HepG2 (cell line): ENCODE data around the gene RABGGTA. TPM values are rescaled to one million over a fixed set of nuclear protein-coding genes. Genes with fewer than 3 reads are reported as not detected.
A peak's percentile ranks its signal among the peaks of the same experiment; 100 is the strongest.

Experiments used
- ATF7-NPFF ChIP-seq: sonication (generic); formaldehyde crosslinking; IDR thresholded peaks from 2 replicates; pipeline ENCODE4 v1.8.1; 2023; ENCODE audit warnings: mild to moderate bottlenecking, low read depth, missing genetic modification reagents, moderate library complexity
- EP300 ChIP-seq, 3 experiments: sonication (generic) in 1 of 3; formaldehyde crosslinking in 1 of 3; IDR thresholded peaks; 2 replicates each; pipeline versions ENCODE4 v1.5.1 to v1.6.1; 2011 to 2020; ENCODE audit warnings: low read depth in 2 of 3, low read length in 2 of 3, borderline replicate concordance in 1 of 3, improper control_type of control experiment in 1 of 3, mild to moderate bottlenecking in 1 of 3, missing genetic modification reagents in 1 of 3, moderate library complexity in 1 of 3
- EZH2 ChIP-seq: conservative IDR thresholded peaks from 2 replicates; pipeline ENCODE4 v1.6.1; 2012; ENCODE audit warnings: mild to moderate bottlenecking, low read depth, low read length, moderate library complexity
- NBN ChIP-seq: fragments of 450-650 bp; conservative IDR thresholded peaks from 2 replicates; pipeline ENCODE4 v1.6.1; 2017
- NFKBIZ ChIP-seq: IDR thresholded peaks from 2 replicates; pipeline ENCODE4 v1.6.1; 2018; ENCODE audit warnings: missing genetic modification reagents, missing compliant biosample characterization
- RORA ChIP-seq: sonication (generic); formaldehyde crosslinking; IDR thresholded peaks from 2 replicates; pipeline ENCODE4 v1.5.0; 2020; ENCODE audit warnings: mild to moderate bottlenecking, missing genetic modification reagents, moderate library complexity
- RXRA ChIP-seq: sonication (generic); formaldehyde crosslinking; IDR thresholded peaks from 2 replicates; pipeline ENCODE4 v1.5.1; 2020; ENCODE audit warnings: missing genetic modification reagents
- SP4 ChIP-seq: sonication (generic); formaldehyde crosslinking; IDR thresholded peaks from 2 replicates; pipeline ENCODE4 v1.8.1; 2023; ENCODE audit warnings: mild to moderate bottlenecking, missing genetic modification reagents
- SRSF9 ChIP-seq: fragments of 200-400 bp; formaldehyde crosslinking; IDR thresholded peaks from 2 replicates; pipeline ENCODE4 v1.6.1; 2018; ENCODE audit warnings: borderline replicate concordance, mild to moderate bottlenecking, low read depth, low read length; ENCODE audit not compliant: insufficient read depth, poor library complexity, severe bottlenecking
- ZKSCAN5 ChIP-seq: sonication (generic); formaldehyde crosslinking; IDR thresholded peaks from 2 replicates; pipeline ENCODE4 v1.5.1; 2020; ENCODE audit warnings: mild to moderate bottlenecking, missing genetic modification reagents
- ZNF367 ChIP-seq: sonication (generic); formaldehyde crosslinking; IDR thresholded peaks from 2 replicates; pipeline ENCODE4 v1.4.0; 2020; ENCODE audit warnings: missing genetic modification reagents, borderline replicate concordance
- ZNF569 ChIP-seq: sonication (generic); formaldehyde crosslinking; IDR thresholded peaks from 2 replicates; pipeline ENCODE4 v1.5.0; 2020; ENCODE audit warnings: mild to moderate bottlenecking, missing genetic modification reagents, moderate library complexity, borderline replicate concordance
- ZNF780A ChIP-seq: sonication (generic); formaldehyde crosslinking; IDR thresholded peaks from 2 replicates; pipeline ENCODE4 v1.8.0; 2022; ENCODE audit warnings: mild to moderate bottlenecking, missing genetic modification reagents, moderate library complexity
- polyA plus RNA-seq, 8 experiments: library from polyadenylated mRNA; depleted of rRNA in 3 of 8; stranded (reverse) in 7 of 8; unstranded in 1 of 8; fragments of >200 nt; fragmentation: Illumina TruSeq in 4 of 8; extraction: Trizol in 4 of 8; gene quantifications; 2 replicates each; pipeline versions ENCODE4 v1.2.1 to v1.2.3, GENCODE V29; 2011 to 2016; ENCODE audit warnings: low read depth in 4 of 8, missing spikeins in 1 of 8, mixed read lengths in 1 of 8; ENCODE audit not compliant: insufficient read depth in 1 of 8
- total RNA-seq, 5 experiments: library from RNA; depleted of rRNA; stranded (reverse); fragments of >200 nt; fragmentation: Illumina TruSeq; extraction: Trizol; gene quantifications; 2 replicates each; pipeline ENCODE4 v1.2.3, GENCODE V29; 2016; ENCODE audit warnings: low read depth in 1 of 5
- TF ChIP-seq, protein P1 (sequence below): sonication (generic); formaldehyde crosslinking; IDR thresholded peaks from 2 replicates; pipeline ENCODE4 v1.4.0; 2020; ENCODE audit warnings: missing genetic modification reagents, borderline replicate concordance
- TF ChIP-seq, protein P2 (sequence below): sonication (generic); formaldehyde crosslinking; IDR thresholded peaks from 2 replicates; pipeline ENCODE4 v1.4.0; 2020; ENCODE audit warnings: missing genetic modification reagents, borderline replicate concordance
- TF ChIP-seq, protein P3 (sequence below): sonication (generic); formaldehyde crosslinking; IDR thresholded peaks from 2 replicates; pipeline ENCODE4 v1.8.1; 2023; ENCODE audit warnings: mild to moderate bottlenecking, missing genetic modification reagents, borderline replicate concordance
- TF ChIP-seq, protein P4 (sequence below): sonication (generic); formaldehyde crosslinking; IDR thresholded peaks from 2 replicates; pipeline ENCODE4 v1.8.0; 2022; ENCODE audit warnings: missing genetic modification reagents, low read depth, mild to moderate bottlenecking, borderline replicate concordance
- TF ChIP-seq, protein P5 (sequence below): sonication (generic); formaldehyde crosslinking; IDR thresholded peaks from 2 replicates; pipeline ENCODE4 v1.9.0; 2021; ENCODE audit warnings: missing genetic modification reagents, mild to moderate bottlenecking, borderline replicate concordance
- TF ChIP-seq, protein P6 (sequence below): sonication (generic); formaldehyde crosslinking; IDR thresholded peaks from 2 replicates; pipeline ENCODE4 v1.4.0; 2020; ENCODE audit warnings: missing genetic modification reagents

The RABGGTA gene
- total and polyA plus RNA-seq, 2 of the 13 experiments (the other 11 are each of a cell fraction or from before 2014, with no cell fraction given): 57.9 to 90.8 TPM

DNA sequence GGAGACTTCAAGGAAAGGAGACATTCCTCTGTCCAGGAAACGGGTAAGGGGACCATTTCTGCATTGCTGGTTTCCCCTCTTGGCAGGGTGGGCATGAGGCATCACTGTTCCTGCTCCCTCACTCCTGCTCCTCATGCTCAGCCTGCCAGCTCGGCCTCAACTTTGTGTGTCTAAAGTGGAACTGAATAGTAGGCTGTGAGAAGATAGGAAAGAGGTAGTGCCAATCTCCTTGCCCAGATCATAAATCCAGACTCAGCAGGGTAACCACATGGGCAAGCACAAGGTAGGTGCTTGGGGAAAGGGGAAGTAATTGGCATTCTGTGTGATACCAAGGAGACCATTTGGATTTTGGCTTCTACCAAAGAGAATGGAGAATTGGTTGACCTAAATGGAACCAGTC, 42.5 kb upstream of the RABGGTA start (continued):
- TF ChIP-seq, protein P1, sequence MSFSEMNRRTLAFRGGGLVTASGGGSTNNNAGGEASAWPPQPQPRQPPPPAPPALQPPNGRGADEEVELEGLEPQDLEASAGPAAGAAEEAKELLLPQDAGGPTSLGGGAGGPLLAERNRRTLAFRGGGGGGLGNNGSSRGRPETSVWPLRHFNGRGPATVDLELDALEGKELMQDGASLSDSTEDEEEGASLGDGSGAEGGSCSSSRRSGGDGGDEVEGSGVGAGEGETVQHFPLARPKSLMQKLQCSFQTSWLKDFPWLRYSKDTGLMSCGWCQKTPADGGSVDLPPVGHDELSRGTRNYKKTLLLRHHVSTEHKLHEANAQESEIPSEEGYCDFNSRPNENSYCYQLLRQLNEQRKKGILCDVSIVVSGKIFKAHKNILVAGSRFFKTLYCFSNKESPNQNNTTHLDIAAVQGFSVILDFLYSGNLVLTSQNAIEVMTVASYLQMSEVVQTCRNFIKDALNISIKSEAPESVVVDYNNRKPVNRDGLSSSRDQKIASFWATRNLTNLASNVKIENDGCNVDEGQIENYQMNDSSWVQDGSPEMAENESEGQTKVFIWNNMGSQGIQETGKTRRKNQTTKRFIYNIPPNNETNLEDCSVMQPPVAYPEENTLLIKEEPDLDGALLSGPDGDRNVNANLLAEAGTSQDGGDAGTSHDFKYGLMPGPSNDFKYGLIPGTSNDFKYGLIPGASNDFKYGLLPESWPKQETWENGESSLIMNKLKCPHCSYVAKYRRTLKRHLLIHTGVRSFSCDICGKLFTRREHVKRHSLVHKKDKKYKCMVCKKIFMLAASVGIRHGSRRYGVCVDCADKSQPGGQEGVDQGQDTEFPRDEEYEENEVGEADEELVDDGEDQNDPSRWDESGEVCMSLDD: no peak
- TF ChIP-seq, protein P2, sequence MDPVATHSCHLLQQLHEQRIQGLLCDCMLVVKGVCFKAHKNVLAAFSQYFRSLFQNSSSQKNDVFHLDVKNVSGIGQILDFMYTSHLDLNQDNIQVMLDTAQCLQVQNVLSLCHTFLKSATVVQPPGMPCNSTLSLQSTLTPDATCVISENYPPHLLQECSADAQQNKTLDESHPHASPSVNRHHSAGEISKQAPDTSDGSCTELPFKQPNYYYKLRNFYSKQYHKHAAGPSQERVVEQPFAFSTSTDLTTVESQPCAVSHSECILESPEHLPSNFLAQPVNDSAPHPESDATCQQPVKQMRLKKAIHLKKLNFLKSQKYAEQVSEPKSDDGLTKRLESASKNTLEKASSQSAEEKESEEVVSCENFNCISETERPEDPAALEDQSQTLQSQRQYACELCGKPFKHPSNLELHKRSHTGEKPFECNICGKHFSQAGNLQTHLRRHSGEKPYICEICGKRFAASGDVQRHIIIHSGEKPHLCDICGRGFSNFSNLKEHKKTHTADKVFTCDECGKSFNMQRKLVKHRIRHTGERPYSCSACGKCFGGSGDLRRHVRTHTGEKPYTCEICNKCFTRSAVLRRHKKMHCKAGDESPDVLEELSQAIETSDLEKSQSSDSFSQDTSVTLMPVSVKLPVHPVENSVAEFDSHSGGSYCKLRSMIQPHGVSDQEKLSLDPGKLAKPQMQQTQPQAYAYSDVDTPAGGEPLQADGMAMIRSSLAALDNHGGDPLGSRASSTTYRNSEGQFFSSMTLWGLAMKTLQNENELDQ: no peak
- no peak for TF ChIP-seq NBN
- TF ChIP-seq EZH2: no peak
- no peak for TF ChIP-seq ZNF780A (CRISPR knock-in tag)
- TF ChIP-seq, protein P3, sequence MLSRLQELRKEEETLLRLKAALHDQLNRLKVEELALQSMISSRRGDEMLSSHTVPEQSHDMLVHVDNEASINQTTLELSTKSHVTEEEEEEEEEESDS (CRISPR knock-in tag): no peak
- no peak for TF ChIP-seq SP4 (CRISPR knock-in tag)
- TF ChIP-seq EP300 (IDR thresholded peaks at IDR 0.05; ENCODE audit: low read depth in 2 of 2, low read length in 2 of 2): no peak
- peak; percentile 47; the same call in 1 of the 2 replicates for TF ChIP-seq EP300 (CRISPR knock-in tag; IDR thresholded peaks at IDR 0.05; ENCODE audit: borderline replicate concordance)
- no peak for TF ChIP-seq ZNF569 (CRISPR knock-in tag)
- no peak for TF ChIP-seq RORA (CRISPR knock-in tag)
- TF ChIP-seq NFKBIZ: no peak
- TF ChIP-seq ZKSCAN5 (CRISPR knock-in tag): no peak
- TF ChIP-seq ATF7-NPFF (CRISPR knock-in tag): no peak
- TF ChIP-seq, protein P4, sequence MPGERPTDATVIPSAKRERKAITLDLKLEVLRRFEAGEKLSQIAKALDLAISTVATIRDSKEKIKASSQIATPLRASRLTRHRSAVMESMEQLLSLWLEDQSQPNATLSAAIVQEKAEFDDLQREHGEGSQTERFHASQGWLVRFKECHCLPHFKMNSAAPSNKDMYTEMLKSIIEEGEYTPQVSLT (CRISPR knock-in tag): no peak
- TF ChIP-seq, protein P5, sequence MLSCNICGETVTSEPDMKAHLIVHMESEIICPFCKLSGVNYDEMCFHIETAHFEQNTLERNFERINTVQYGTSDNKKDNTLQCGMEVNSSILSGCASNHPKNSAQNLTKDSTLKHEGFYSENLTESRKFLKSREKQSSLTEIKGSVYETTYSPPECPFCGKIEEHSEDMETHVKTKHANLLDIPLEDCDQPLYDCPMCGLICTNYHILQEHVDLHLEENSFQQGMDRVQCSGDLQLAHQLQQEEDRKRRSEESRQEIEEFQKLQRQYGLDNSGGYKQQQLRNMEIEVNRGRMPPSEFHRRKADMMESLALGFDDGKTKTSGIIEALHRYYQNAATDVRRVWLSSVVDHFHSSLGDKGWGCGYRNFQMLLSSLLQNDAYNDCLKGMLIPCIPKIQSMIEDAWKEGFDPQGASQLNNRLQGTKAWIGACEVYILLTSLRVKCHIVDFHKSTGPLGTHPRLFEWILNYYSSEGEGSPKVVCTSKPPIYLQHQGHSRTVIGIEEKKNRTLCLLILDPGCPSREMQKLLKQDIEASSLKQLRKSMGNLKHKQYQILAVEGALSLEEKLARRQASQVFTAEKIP (CRISPR knock-in tag): no peak
- no peak for TF ChIP-seq RXRA (CRISPR knock-in tag)
- TF ChIP-seq ZNF367 (CRISPR knock-in tag): no peak
- TF ChIP-seq, protein P6, sequence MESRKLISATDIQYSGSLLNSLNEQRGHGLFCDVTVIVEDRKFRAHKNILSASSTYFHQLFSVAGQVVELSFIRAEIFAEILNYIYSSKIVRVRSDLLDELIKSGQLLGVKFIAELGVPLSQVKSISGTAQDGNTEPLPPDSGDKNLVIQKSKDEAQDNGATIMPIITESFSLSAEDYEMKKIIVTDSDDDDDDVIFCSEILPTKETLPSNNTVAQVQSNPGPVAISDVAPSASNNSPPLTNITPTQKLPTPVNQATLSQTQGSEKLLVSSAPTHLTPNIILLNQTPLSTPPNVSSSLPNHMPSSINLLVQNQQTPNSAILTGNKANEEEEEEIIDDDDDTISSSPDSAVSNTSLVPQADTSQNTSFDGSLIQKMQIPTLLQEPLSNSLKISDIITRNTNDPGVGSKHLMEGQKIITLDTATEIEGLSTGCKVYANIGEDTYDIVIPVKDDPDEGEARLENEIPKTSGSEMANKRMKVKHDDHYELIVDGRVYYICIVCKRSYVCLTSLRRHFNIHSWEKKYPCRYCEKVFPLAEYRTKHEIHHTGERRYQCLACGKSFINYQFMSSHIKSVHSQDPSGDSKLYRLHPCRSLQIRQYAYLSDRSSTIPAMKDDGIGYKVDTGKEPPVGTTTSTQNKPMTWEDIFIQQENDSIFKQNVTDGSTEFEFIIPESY (CRISPR knock-in tag): no peak
- no peak for TF ChIP-seq SRSF9
